A549 treated with CORT108297 at 1 μM for 4 hours (cell line): ENCODE data around the gene SLC30A4. TPM values are rescaled to one million over a fixed set of nuclear protein-coding genes. Genes with fewer than 3 reads are reported as not detected.

Experiments
- total RNA-seq: library from RNA; stranded (reverse); fragments of 200-300 nt; extraction: Qiagen RNA extraction; gene quantifications from 5 replicates; pipeline ENCODE4 v1.2.3, GENCODE V29; 2022

SLC30A4 gene
- 1.3 to 2.1 TPM (median 1.7 TPM) in 5 replicates for total RNA-seq

GRCh38 chr15:45522328-45523165, at the start of gene SLC30A4:
SLC30A4 (minus strand) TSS chr15:45522755; CDS start chr15:45522354, 401 bp downstream.

Other genes starting within 250 kb of the SLC30A4 start
- gene GATM, start 144.2 kb downstream of the SLC30A4 start, total RNA-seq: 2.0 to 2.3 TPM (median 2.1 TPM) in 5 replicates
- 16.4 to 28.8 TPM (median 19.2 TPM) in 5 replicates for gene BLOC1S6, start 64.6 kb upstream of the SLC30A4 start, total RNA-seq
- 70.1 to 75.4 TPM (median 73.4 TPM) in 5 replicates for gene SQOR, start 112.3 kb upstream of the SLC30A4 start, total RNA-seq